ENCODE measurements around the gene ENDOG.

GRCh38 chr9:128782669-128783068 lies 35.6 kb upstream of the ENDOG start:
- TF ChIP-seq CTCF (IDR thresholded peaks at IDR 0.05), result no peak
- no peak for TF ChIP-seq POLR2A (IDR thresholded peaks at IDR 0.05)

All from Peyer's patch (tissue), 4 donors.